Fibroblast of peridontal ligament (primary cell): ENCODE data around the gene CYP4F12.
"Not testable (repeated sequence)": the region's sequence is repeated elsewhere in the genome, so short reads cannot be mapped to it uniquely, and the experiment has no call there.

Source experiments
- DNase-seq: peaks from one replicate; pipeline ENCODE4 v3.0.0-alpha.2; 2010; ENCODE audit errors: extremely low read depth

The CYP4F12 gene

DNA sequence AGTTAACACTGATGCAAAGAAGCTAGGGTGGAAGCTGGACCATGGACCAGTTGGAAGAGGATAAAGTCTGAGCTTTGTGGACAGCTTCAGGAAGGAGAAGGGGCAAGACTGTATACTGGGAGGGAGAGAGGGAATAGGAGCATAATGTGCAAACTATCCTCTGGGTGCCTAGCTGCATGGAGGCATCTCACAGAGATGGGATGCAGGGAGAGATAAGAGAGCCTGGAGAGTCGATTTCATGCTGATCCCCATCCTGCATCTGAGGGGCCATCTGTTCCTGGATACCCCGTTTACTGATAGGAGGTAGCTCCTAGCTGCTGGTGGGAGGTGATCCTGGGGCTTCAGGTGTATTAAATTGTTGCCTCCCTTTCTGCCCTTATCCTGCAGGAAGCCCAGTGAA is 23.4 kb upstream of the CYP4F12 start:
- DNase-seq, result no peak

DNA sequence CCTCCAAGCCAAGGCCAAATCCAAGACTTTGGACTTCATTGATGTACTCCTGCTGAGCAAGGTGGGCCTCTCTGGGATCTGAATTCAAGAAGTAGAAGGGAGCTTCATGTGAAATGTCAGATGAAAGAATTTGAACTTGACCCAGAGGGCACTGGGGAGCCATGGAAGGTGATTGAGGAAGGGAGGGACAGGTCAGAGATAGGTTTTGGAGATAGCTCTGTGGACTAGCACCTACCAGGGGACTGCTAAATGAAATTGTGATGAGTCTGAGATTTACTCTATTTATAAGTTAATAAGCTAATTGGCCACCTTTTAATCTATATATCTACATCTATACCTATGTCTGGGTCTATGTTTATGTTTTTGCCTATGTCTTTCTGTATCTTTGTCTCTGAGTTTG is 22.8 kb upstream of the CYP4F12 start:
- not testable (repeated sequence) for DNase-seq

DNA sequence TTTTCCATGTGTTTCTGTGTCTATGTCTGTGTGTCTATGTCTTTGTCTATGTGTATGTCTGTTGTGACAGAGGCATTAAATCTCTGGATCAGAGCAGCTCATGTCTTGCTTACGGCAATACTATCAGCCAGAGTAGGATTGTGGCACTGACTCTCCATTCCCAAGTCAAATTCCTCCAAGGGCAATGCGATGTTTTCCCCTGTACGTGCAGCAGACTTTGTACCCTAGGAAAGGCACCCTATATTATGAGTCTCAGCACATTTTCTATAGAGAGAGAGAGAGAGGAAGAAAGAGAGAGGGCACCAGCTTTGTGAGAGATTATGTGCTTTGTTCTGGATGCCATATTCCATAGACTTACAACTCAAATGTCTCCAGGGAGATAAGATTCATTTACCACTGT is 21.1 kb upstream of the CYP4F12 start:
- no peak for DNase-seq

DNA sequence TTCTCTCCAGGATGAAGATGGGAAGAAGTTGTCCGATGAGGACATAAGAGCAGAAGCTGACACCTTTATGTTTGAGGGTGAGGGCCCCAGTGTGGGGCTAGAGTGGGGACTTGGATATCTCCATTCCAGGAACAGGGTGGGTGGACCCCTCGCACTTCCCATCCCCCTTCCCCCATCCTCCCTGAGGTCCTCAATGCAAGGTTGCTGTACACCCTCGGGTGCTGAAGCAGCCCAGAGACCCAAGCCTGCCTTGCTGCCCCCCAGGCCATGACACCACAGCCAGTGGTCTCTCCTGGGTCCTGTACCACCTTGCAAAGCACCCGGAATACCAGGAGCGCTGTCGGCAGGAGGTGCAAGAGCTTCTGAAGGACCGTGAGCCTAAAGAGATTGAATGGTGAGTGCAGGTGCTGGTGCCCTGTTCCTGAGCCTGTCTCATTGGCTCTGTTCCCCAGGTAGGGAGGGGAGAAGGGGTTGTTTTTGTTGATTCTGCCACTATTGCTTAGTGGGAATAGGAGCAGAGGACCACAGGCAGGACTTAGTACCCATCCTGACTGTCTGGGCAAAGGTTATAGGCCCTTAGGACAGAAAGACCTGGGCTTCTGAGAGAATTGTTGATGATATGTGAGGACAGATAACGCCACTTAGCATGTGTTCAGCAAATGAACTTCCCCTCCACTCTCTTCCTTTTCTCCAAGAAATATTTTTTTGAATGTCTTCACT is 20.2 kb upstream of the CYP4F12 start:
- no peak for DNase-seq

DNA sequence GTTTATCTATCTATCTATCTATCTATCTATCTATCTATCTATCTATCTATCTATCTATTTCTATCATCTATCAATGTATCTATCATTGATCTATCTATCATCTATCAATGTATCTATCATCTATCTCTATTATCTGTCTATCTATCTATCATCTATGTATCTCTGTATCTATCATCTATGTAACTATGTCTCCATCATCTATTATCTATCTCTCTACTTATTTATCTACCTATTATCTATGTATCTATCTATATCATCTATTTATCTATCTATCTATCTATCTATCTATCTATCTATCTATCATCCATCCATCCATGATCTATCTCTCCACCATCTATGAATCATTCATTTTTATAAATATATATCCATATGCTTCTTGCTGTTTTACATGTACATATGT is 16.4 kb upstream of the CYP4F12 start:
- no peak for DNase-seq

DNA sequence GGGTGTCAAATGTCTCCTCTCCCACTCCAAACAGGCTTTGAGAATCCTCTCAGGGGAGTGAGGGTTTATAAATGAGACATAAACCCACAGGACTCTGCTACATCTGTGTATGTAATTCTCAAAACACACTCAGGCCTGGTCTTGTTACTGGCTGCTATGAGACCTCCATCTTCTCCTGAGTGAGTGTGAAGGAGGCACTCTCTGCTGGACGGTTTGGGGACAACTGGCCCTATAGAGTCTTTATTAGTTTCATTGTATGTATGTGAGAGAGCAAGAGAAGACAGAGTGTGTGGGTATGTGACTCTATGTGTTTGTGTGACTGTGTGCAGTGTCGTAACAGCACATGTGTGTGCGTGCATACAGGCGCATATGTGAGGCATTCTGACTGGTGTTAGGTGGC is 9.6 kb upstream of the CYP4F12 start:
- DNase-seq, result no peak

DNA sequence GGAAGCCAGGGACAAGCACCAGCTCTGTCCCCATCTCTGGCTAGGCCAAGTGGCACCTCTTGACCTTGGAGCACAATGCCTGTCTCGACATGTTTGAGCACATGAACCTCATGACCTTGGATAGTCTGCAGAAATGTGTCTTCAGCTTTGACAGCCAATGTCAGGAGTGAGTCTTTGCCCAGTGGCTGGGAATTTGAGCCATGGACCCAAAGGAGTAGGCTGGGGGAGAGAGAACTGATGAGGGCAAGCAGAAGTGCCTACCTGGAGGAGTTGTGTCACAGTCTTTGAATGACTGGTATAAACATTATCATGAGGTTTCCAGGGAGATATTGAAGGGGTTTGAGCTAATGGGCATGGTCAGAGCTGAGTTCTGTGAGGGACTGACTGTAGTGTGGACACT is 6.7 kb upstream of the CYP4F12 start:
- DNase-seq, result no peak

DNA sequence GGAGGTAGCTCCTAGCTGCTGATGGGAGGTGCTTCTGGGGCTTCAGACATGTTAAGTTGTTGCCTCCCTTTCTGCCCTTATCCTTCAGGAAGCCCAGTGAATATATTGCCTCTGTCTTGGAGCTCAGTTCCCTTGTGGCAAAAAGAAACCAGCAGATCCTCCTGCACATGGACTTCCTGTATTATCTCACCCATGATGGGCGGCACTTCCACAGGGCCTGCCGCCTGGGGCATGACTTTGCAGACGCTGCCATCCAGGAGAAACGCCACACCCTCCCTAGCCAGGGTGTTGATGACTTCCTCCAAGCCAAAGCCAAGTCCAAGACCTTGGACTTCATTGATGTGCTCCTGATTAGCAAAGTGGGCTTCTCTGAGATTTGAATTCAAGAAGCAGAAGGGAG is 6.0 kb upstream of the CYP4F12 start:
- no peak for DNase-seq

DNA sequence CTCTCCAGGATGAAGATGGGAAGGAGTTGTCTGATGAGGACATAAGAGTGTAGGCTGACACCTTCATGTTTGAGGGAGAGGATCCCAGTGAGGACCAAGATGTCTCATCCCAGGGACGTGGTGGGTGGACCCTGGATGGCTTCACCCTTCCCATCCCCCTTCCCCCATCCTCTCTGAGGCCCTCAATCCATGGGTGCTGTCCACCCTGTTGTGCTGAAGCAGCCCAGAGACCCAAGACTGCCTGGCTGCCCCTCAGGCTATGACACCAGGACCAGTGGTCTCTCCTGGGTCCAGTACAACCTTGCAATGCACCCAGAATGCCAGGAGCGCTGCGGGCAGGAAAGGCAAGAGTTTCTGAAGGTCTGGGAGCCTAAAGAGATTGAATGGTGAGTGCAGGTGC is 3.4 kb upstream of the CYP4F12 start:
- no peak for DNase-seq

DNA sequence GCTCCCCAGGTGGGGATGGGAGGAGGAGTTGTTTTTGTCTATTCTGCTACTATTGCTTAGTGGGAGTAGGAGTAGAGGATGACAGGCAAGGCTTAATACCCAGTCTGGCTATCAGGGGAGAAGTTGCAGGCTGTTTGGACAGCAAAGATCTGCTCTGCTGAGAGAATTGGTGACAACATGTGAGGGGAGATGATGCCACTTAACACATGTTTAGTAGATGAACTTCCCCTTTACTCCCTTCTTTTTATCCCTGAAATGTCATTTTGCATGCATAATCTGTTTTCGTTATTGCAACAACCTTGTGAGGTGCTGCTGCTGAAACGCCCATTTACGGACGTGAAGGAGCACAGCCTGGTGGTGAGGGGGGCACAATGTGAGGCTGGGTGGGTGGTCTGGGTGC is 3.0 kb upstream of the CYP4F12 start:
- no peak for DNase-seq

DNA sequence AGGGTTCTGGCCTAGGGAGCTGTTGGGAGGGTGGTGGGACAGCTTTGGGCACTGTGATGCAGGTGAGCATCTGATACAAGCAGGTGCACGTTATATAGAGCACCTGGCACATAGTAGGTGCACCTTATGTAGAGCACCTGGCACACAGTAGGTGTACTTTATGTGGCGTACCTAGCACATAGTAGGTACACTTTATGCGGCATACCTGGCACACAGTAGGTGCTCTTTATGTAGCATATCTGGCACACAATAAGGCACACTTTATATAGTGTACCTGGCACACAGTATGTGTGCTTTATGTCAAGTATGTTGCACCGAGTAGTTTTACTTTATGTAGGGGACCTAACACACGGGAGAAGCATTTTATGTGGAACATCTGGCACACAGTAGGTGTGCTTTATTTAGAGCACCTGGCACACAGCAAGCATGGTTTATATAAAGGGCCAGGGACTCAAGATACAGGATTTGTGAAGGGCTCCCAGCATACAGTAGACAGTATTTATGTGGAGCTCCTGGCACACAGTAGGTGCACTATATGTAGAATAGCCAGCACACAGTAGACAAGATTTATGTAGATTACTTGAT is 1.6 kb upstream of the CYP4F12 start:
- DNase-seq, result no peak

DNA sequence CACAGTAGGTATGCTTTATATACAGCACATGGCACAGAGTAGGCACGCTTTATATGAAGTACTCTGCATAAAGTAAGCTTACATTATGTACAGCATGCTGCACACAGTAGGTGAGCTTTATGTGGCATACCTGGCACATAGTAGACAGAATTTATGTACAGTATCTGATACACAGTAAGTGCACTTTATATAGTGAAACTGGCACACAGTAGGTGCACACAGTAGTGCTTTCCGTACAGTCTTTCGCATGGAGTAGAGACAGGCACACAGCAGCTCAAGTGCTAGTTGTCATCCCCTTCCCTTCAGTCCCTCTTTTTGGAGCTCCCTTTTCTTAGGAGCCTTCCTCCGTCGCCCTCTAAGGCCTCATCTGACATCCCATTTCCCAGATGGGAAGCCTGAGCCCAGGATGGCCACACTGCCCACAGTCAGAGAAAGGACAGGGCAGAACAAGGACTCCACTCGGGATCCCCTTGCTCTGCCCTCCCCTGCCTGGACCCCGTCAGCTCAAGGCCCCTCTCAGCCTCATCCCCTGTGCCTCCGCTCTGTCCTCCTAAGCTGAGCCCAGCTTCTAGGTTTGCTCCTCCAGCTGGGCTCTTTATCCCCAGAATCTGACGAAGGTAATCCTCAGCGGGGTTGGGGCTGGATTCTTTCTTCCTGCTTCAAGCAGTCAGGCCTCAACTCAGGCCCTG is 852 bp upstream of the CYP4F12 start:
- no peak for DNase-seq

DNA sequence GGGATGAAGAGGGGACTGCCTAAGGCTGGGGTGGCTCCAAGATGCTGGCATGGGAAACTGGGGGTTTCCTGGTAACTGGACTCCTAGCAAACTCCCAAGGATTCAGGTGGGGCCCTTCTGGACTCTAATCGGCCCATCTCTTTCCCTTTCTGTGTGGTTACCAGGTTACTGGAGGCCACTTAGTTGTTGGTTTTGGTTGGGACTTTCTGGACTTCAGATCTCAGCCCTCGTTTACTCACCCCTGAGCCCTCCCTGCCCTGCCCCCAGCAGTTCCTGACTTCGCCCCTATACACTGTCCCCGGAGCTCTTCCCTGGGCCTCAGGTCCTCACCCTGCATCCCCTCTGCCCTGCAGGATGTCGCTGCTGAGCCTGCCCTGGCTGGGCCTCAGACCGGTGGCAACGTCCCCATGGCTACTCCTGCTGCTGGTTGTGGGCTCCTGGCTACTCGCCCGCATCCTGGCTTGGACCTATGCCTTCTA is 328 bp downstream of the CYP4F12 start:
- DNase-seq, result no peak

DNA sequence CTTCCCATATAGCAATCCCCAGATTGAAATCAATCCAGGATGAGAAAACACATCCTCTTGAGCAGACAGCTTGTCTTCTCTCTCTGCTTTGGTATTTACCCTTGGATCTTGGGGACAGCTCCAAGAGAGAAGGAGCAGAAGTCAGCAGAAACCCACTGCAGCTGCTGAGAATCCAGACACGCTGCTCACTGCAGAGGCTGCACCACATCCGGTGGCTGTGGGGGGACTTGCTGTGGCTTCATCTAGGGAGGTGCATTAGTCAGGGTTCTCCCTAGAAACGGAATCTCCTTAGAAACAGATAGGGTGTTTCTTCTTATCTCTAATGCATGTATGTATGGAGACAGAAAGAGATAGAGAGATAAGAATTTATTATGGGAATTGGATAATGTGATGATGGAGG is 2.7 kb downstream of the CYP4F12 start:
- DNase-seq, result no peak

DNA sequence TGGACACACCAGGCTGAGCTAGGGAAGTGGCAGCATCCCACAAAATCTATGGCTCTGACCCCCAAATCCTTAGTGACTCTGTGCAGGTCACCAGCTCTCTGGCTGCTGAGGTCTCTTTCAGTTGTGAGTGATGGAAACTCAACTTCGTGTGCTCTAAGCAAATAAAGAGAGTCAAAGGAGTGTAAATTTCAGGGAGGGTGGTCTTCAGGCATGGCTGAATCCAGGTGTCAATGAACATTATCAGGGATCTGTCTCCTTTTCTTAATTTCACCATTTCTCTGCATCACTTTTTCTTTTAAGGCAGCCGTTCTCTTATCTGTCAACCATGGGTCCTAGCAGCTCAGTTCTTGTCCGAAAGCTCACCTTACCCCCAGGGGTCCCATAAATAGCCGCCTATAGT is 6.2 kb downstream of the CYP4F12 start:
- DNase-seq, result no peak

DNA sequence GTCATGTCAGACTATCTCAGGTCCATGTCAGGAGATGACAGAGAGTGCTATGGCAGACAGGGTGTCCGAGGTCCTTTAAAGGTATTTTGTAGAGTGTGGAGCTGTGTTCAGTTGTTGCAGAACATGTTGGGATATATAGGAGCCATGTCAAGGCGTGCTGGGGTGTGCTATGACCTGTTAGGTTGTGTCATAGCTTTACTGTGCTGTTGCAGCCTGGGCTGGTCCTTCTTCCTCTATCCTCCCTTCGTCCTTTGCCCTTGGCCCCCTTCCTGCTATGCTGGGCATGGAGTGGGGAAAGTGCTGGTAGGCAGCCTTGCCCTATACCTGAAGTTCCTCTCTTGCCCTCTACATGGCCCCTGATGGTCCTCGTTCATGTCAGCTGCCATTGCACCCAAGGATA is 7.0 kb downstream of the CYP4F12 start:
- DNase-seq, result not testable (repeated sequence)

DNA sequence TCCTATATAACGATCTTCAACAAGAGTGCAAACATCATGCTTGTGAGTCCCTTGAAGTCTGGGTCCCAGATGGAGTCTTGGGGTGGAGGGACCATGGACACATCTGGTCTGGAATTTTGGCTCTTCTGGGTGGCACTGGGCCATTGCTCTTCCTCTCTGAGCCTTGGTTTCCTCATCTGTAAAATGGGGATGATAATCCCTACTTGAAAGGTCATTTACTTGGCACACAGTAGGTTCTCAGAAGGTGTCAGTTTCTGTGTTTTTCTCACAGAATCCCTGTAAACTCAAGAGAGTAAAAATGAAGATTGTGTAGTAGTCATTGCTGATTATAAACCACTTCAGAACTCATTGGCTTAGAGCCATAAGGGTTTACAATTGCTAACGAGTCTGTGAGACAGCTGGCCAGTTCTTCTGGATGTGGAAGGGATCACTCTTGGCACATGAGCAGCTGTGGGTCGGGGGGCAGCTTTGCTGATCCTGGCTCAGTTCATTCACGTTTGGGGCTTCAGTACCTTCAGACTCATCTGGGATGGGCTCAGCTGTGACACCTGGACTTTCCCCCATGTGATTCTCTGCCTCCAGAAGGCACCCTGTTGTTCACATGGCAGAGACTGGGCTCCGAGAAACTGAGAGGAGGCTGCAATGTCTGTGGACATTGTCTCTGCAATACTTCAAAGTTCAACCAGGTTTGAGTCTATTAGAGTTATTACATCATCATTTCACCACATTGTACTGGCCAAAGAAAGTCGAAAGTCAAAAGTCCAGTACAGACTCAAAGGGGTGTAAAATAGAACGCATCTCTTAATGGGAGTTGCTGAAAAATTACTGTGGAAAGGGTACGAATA is 7.8 kb downstream of the CYP4F12 start:
- DNase-seq, result no peak

DNA sequence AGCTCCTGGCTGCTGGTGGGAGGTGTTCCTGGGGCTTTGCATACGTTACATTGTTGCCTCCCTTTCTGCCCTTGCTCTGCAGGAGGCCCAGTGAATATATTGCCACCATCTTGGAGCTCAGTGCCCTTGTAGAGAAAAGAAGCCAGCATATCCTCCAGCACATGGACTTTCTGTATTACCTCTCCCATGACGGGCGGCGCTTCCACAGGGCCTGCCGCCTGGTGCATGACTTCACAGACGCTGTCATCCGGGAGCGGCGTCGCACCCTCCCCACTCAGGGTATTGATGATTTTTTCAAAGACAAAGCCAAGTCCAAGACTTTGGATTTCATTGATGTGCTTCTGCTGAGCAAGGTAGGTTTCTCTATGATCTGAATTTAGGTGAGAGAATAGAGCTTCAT is 10.5 kb downstream of the CYP4F12 start:
- no peak for DNase-seq

DNA sequence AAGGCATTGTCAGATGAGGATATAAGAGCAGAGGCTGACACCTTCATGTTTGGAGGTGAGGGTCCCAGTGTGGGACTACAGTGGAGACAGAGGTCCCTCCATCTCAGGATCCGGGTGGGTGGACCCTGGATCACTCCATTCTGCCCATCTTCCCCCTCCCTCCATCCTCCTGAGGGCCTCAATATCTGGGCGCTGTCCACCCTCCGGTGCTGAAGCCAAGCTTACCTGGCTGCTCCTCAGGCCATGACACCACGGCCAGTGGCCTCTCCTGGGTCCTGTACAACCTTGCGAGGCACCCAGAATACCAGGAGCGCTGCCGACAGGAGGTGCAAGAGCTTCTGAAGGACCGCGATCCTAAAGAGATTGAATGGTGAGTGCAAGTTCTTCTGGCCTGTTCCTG is 11.9 kb downstream of the CYP4F12 start:
- no peak for DNase-seq

DNA sequence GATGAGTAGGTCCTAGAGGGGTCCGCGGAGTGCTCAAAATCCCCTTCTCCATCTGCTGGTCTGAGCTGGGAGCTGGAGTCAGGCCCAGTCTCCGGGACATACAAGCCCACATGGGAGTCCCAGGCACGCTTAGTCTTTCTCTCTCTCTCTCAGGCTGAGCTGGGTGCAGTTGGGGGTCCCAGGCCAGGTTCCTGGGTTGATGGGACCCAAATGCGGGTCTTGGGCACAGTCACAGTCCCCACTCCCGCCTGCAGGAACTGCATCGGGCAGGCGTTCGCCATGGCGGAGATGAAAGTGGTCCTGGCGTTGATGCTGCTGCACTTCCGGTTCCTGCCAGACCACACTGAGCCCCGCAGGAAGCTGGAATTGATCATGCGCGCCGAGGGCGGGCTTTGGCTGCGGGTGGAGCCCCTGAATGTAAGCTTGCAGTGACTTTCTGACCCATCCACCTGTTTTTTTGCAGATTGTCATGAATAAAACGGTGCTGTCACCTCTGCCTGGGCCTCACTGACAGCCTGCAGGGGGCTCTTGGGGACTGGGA is 23.8 kb downstream of the CYP4F12 start:
- no peak for DNase-seq

DNA sequence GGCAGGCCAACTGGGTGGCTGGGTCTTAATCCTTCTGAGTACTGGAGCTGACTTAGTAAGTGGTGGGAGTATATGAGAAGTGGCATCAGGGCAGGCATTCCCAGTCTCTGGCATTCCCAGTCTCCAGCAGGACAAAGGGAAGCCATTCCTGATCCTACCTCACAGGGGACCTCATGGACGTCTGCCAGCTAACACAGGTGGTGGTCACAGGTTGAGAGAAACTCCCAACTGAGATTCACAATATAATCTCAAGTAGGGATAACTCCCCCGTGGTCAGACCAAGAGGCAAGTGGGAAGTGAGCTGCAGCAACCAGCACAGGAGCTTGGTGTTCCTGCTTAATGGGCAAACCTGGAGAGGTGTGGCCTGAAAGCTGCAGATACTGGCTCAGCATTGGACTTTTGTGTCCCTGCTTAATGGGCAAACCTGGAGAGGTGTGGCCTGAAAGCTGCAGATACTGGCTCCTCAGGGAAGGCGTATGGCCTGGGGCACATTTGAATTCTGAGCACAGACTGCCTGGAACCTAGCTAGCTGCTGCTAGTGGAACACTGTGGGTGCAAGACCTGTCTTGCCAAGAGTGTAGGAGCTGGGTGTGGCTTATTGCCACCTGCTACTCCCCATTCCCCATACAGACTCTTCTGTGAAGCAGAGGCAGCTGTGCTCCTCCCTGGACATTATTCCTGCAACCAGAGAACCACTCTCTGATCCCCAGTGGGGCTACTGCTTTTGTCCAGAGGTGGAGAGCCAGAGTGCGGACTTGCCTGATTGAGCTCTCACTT is 29.1 kb downstream of the CYP4F12 start:
- DNase-seq, result no peak
